Subcutaneous adipose tissue (tissue), 4 donors: ENCODE data around the gene HDLBP. TPM values are rescaled to one million over a fixed set of nuclear protein-coding genes. Genes with fewer than 3 reads are reported as not detected.

Experiments
- total RNA-seq, 4 donors: library from RNA; depleted of rRNA; stranded (reverse); fragments of >200 nt; gene quantifications; one replicate each; pipeline ENCODE4 v1.1.0, GENCODE V29; 2016
- TF ChIP-seq, protein P1 (sequence below): fragments of 450-650 bp; IDR thresholded peaks from one replicate; pipeline ENCODE4 v1.5.1; 2016; ENCODE audit warnings: low read depth, mild to moderate bottlenecking, control low read depth, antibody characterized with exemption, moderate library complexity

The HDLBP gene
- total RNA-seq, 4 donors from 2014 or later = 306 to 581 (median 503) TPM

GRCh38 chr2:241256168-241256545, 59.3 kb downstream of the HDLBP start:
- TF ChIP-seq, protein P1, sequence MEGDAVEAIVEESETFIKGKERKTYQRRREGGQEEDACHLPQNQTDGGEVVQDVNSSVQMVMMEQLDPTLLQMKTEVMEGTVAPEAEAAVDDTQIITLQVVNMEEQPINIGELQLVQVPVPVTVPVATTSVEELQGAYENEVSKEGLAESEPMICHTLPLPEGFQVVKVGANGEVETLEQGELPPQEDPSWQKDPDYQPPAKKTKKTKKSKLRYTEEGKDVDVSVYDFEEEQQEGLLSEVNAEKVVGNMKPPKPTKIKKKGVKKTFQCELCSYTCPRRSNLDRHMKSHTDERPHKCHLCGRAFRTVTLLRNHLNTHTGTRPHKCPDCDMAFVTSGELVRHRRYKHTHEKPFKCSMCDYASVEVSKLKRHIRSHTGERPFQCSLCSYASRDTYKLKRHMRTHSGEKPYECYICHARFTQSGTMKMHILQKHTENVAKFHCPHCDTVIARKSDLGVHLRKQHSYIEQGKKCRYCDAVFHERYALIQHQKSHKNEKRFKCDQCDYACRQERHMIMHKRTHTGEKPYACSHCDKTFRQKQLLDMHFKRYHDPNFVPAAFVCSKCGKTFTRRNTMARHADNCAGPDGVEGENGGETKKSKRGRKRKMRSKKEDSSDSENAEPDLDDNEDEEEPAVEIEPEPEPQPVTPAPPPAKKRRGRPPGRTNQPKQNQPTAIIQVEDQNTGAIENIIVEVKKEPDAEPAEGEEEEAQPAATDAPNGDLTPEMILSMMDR = no peak

DNA sequence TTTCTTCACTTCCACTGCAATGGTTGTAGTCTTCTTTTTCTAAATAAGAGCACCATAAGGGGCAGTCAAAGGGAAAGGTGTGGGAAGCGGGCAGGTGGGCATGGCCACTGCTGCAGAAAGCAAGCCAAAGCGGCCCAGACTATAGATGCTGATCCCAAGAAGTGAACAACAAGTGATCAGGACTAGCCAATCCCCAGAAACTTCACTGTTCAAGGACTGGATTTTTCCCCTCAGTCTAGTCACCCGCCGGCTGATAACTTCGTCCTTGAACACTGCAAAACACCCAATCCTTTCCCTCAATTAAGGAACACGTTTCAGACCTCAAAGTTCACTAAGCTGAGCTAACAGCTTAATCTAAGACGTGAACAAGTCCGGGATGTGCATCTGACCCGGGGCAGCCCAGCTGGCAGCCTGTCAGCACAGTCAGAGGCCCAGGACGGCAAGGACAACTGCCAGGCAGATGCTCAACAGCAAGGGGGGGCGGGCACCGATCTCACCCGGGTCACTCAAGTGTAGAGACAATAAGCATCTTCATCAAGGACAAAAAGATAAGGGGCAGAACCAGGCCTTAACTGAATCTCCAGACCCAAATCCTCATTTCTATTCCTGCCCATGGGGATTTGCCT, 59.8 kb downstream of the HDLBP start:
- TF ChIP-seq, protein P1 = no peak

GRCh38 chr2:241254904-241255351, 60.5 kb downstream of the HDLBP start:
- TF ChIP-seq, protein P1 = no peak

DNA sequence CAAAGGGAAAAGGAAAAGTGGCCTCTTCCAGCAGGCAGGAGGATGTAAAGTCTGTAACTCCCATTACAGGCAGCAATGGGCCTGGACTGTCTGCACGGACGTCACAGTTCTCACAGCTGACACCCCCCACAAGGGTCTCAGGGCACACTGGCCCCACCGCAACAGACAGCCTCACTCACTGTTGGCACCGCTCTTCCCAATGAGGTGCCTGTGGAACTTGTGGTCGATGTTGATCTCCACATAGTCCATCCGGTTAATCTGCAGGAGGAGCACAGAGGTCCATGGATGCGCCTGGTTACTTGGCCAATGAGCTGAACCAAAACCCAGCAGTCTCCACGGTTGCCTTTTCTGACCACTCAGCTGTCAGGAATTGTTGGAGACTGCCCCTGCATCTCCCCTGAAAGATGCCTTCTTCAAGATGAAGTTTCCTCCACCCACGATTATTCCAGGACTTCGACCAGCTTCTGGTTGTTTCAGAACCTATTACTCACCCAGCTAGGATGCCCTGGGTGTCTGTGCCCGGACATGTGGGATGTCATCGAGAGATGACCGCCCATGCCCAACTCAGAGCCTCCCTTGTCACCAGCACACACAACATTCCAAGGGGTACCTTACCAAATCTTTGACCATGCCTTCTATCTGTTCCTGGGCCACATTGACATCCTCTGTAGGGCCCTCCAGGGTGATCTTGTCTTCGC, 62.5 kb downstream of the HDLBP start:
- TF ChIP-seq, protein P1 = no peak

GRCh38 chr2:241249654-241250053, 65.8 kb downstream of the HDLBP start:
- TF ChIP-seq, protein P1 = no peak

- TF ChIP-seq, protein P1 = no peak
These were observed 66.6 kb downstream of the HDLBP start for GRCh38 chr2:241248897-241249296.

DNA sequence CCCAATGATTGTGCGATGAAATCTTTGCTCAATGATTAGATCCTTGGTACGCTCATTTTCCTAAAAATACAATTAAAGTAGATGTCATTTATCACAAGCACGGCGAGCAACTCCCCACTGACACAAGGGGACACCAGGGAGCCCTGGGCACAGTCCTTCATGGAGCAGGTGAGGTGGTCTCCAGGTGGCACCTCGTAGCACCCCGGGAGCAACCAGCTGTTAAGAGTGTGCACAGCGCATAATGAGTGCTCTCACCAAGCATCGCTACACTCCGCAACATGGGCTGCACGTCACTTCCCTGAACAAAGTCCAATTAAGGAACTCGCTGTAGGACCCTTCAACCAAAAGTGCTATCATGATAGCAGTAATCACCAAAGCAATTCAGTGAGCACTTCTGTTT, 67.2 kb downstream of the HDLBP start:
- TF ChIP-seq, protein P1 = no peak
